RPMI7951 (cell line): ENCODE data around the gene VDR. TPM values are rescaled to one million over a fixed set of nuclear protein-coding genes. Genes with fewer than 3 reads are reported as not detected.
"Not testable (repeated sequence)": the region's sequence is repeated elsewhere in the genome, so short reads cannot be mapped to it uniquely, and the experiment has no call there.

Source experiments
- DNase-seq: peaks from one replicate; pipeline ENCODE4 v3.0.0-alpha.2; 2012; ENCODE audit warnings: low read depth
- total RNA-seq: library from RNA; depleted of rRNA; stranded (reverse); fragments of >200 nt; shearing (Covaris generic); gene quantifications from 2 replicates; pipeline ENCODE4 v1.2.3, GENCODE V29; 2014

The VDR gene
- total RNA-seq, 1 experiment from 2014 or later, result 22.9 TPM

DNA sequence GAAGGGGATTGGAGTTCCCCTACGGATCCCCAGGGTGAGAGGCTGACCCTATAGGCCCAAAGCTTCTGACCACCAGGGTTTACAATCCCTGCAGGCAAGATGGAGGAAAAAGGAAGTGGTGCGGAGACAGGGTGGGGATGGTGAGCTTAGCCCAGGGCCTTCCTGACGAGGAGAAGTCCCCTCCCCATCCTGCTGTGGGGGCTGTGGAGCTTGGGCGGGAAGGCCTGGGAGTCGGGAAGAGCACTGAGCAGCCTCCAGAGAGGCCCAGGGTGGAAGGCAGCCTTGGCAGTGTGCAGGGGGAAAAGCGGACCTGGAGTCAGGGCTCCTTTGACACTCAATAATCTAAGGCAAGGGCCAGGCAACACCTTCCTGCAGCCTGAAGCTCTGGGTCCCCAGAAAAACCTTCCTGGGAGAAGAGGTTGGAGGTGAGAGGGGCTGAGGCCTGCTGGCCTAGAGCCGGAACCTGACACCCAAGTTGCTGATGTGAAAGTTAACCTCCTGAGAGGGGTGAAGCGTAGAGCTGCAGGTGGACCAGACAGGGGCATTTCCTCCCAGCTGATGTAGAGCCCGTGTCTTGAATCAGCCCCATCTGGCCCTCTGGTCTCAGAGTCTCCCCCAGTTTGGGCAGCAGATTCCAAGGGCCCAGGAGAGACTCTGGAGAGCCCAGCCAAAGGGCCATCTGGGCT lies 91.1 kb downstream of the VDR start:
- DNase-seq, result peak; percentile 58

DNA sequence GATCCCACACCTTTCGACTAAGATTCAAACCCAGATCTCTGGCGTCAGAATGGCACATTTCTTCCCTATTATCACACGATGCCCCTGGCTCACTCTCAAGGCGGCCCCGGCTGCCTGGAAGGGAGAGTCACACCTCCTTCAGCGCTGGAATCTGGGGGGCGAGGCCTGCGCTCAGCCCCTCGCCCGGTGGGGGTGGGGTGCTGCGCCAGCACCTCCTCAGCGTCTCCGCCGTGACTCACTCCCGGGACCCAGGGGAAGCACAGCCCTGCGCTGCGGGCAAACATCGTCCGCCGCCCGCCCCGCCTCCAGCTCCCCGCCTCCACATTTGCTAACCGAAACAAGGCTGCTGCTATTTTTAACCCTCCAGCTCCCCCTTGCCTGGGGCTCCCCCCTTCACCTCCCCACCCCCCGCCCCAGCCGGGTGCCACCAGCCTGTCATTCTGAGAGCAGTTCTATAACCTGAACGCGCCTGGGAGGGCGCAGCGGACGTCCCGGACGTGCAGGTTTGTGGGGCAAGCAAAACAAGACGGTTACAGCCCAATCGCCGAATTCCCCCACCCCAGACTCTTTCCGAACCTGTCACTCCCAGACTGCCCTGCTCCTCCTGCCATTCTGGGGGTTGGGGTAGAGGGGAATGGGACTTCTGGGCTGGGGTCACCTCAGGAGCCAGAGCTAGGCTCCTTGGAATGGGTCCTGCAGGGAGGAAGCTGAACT lies 91.8 kb downstream of the VDR start:
- peak; percentile 86 for DNase-seq

DNA sequence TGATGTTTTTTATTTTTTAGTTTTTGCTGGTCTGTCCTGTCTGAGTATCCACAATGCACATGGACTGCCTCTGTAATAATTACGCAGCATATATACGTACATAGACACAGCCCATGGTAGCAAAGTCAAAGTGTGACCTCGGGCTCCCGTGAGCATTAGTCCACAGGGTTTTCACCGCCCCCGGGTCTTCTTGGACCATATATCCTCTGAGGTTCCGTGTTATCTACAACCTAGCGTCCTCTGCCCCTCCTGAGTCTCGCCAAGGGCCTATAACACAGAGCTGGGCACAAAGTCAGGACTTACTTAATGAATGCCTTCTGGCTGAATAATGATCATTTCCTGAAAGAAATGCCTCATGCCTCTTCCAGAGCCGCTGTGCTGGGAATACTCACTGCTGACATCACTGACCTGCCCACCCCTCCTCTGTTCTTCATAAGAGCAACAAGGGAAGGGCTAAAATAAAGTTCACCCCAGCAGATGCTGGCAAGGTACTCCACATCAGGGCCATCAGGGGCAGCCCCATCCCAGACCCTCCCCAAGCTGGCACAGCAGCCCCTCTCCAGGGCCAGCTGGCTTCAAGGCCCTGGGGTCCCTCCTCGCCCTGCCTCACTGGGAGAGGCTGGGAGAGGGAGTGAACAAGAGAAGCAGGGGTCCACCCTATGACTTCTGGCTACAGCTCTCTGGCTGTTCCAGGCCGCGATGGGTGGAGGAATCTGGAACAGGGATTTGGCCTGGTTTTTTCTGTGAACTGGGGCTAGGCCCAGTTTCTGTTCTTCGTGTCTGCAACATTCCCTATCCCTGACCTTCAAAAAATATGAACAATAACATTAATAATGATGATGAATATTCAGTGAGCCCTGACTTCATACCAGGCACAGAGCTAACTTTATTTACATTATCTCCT lies 93.0 kb downstream of the VDR start:
- DNase-seq, result no peak

DNA sequence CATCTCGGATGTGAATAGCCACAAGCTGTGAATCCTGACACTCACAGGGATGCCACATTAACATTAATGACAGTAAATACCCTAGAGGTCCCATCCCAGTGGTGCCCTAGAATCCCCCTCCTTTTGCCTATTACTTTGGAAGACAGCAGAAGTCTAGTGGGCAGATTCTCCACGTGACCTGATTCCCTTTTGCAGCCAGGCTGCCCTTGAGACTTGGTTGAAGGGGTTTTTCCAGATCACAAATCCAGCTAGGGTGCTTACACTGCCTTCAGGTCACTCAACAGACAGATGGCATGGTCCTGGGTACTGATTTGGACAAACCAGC lies 93.8 kb downstream of the VDR start:
- DNase-seq, result no peak

DNA sequence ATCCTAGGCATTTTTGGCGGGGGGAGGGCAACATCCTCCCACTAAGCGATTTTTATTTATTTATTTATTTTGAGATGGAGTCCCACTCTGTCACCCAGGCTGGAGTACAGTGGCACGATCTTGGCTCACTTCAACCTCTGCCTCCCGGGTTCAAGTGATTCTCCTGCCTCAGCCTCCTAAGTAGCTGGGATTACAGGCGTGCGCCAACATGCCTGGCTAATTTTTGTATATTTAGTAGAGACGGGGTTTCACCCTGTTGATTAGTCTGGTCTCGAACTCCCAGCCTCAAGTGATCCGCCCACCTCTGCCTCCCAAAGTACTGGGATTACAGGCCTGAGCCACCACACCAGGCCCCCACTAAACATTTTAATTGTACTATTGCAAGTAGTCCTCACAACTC lies 95.3 kb downstream of the VDR start:
- not testable (repeated sequence) for DNase-seq

DNA sequence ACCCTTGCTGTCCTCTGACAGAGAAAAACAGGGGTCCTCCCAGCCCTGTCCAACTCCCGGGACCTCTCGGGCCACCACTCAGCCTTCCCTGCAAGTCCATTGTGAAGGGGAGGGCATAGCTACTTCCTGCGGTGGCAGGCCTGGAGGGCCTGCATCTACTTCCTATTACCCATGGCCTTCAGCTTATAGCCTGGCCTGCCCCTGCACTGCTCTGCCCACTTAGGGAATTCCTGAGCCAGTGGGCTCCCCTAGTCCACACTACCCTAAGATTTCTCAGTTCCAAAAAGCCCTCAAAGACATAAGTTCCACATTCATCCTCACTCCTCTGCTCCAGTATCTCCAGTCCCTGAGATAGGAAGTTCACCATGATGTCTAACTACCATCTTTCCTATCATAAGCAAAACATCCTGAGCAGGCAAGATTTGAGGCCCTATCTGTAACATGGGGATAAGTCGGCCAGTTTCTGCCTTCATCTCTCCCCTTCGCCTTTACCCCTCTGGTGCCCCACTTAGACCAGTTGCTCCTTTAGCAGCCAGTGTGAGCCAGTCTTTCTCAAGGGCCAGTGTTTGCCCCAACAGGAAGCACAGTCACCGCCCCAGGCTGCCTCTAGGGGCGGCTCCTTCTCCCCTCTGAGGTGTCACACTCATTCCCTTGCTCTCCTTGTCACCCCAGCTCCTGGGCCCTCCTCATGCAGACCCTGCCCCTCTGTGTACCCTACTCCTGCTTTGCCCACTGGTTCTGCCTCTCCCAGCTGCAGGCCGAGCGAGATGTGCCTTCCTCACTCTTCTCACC lies 96.0 kb downstream of the VDR start:
- peak; percentile 38 for DNase-seq

DNA sequence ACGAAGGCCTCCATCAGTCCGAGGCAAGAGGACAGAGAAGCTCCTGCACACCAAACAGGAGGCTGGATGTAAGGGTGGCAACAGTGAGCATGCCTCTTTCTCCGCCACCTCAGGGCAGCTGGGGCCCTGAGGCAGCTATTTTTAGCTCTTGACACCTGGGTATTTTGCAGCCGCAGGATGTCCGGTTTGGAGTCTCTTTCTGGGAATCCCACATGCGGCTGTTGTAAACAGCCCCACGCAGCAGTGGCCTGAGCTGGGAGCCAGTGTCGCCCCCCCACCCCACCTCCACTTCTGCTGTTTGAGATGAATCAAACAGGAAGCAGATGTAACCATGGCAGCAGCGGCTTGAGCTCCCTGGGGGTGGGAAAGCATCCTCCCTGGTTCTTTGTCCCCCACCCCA lies 96.7 kb downstream of the VDR start:
- peak; percentile 72 for DNase-seq

DNA sequence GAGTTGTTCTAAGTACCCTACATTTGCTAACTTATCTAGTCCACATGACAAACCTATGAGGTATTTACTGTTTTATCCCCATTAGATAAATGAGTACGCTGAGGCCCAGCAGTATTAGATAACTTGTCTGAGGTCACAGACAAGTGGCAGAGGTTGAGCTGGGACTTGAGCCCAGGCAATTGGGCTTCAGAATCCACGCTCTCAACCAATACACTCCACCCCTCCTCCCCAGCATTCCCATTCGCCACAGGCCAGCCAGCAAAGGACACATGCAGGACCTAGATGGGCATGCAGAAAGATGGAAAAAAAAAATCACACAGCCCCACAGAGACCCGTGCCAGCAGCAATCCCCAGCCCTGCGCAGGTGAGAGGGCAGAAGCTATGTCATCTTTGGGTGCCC lies 97.5 kb downstream of the VDR start:
- no peak for DNase-seq

DNA sequence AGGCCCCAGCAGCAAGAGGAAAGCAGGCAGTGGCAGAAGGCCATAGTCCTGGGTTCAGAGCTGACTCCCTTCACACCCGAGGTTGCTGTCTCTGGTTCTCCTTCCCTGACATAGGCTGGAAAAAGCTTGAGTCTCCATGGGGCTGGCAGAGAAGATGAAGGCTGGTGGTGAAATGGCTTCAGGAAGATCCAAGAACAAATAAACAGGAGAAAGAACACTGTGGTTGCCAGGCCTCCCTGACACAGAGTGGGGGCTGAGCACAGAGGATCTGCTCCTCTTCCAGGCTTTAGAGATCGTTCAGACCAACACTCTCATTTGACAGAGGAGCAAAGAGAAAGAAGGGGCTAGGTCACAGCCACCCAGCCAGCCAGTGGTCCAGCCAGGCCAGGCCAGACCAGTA lies 99.4 kb downstream of the VDR start:
- DNase-seq, result no peak

DNA sequence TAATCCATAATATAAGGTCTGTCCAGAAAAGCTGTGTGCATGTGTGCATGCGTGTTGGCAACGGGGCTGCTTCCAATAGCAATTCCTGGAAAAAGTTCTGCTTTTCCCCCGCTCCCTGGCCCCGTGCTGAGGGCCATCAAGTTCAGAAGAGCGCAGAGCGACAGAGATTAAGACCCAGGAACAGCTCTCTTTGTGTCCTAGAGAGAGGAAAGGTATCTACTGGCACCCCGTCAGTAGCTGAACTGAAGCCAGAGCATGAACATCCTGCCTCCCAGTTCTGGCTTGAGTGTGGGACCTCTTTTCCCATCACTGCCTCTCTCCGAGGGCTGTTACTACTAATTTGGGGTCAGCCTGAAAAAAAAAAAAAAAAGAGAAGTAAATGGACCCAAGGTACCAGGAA lies 100.6 kb downstream of the VDR start:
- DNase-seq, result no peak

DNA sequence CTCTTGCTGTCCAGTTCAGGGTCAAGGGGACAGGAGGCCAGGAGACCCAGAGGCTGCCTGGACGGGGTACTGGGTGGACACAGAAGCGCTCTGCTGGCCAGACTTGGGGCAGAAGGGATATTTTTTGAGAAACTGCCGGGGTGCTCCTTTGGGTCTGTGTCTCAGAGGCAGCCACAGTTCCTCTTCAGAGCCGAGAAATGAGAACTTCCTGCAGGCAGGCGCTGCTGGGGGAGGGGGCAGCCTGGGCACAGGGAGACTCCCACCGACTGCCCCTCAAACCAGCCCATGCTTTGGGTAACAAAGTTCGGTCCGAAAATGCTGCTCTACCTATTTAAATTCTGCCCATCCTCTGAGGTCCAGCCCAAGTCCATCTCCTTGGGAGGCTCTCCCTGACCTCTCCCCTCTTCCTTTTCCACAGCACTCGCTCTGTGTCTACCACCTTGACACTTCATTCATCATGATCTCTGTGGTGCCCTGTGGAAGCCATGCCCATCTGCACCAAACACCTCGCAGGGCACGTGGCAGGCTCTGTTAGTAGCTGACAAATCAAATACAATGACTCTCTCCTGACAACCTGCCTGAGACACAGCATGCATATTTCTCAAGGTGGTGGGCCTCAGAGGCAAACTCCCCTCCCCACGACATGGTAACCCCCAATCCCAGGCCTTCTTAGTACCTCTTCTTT lies 101.5 kb downstream of the VDR start:
- no peak for DNase-seq

DNA sequence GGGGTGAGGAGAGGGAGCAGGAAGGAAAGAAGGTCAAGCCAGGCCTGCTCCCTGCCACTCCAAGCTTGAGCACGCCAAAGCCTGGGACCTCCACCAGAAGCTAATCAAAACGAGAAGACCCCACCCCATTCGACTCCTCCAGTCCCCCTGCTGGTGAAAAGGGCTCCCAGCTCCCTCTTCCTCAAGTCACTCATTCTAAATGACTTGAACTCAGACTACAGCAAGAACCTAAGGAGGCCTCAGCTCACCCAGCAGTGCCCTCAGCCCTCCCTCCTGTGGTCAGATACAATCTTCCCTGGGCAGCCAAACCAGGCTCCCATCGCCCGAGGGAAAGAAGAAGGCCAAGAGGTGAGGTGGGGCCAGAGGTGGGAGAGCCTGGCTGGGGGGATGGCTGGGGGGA lies 102.5 kb downstream of the VDR start:
- DNase-seq, result peak; percentile 50

DNA sequence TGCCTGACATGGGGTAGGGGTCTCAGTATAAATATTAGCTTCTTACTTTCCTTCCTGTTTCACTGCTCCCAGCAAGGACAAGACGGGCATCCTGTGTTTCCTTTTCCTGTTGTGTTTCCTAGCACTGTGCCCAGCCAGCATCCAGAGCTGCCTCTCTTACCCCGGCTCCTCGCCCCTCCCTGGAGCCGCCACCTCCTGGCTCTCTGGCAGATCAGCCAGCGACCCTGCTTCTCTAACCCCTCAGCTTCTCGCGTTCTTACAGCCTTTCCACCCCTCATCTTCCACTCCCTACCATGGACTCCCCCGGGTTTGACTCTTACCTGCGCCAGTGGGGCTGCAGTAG lies 102.9 kb downstream of the VDR start:
- DNase-seq, result no peak

DNA sequence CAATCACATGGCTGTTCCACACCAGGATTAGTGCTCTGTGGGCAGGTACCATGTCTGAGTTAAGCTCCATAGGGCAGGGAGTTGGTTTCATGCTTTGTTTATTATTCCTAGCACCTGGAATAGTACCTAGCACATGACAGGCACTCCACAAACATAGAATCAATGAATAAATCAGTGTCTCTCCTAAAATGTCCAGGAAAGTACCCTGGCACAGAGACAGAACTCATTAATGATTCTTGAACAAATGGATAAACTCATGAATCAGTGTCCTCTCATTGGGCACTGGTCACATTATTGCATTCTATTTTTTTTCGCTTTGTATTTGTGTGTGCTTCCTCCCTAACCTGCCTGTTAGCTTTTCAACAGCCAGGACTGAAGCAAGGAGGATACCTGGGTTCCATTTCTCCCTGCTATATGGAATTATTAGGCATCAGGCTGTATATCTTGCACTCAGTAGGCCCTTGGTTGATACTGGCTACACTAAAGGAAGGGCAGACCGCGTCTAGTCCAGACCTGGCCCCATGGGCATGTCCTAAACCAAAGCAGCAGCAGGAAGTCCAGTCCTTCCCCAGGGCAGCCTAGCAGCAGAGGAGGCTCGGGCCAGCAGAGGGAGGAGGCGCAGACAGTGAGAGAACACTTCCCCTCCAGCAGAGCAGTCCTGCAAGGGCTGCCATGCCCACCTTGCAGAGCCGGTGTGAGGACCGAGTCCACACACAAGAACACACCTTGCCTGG lies 103.5 kb downstream of the VDR start:
- DNase-seq, result no peak

DNA sequence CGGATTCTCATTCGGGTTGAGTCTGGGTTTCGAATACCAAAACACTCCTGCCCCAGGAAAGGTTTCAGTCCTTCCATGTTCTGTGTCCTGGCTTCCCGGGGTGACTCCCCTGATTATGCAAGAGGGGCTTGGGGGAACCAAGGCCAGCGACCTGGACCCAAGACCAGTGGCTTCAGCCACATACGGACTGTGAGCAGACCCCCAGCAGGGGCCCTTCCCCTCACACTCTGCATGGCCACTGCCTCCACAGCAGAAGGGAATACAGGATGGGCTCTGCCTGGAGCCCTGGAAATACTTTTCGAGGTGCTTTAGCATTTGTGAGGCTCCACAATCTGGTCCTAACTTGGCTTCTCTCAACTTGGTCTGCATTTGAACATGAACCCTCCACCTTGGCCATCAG lies 104.2 kb downstream of the VDR start:
- DNase-seq, result no peak

DNA sequence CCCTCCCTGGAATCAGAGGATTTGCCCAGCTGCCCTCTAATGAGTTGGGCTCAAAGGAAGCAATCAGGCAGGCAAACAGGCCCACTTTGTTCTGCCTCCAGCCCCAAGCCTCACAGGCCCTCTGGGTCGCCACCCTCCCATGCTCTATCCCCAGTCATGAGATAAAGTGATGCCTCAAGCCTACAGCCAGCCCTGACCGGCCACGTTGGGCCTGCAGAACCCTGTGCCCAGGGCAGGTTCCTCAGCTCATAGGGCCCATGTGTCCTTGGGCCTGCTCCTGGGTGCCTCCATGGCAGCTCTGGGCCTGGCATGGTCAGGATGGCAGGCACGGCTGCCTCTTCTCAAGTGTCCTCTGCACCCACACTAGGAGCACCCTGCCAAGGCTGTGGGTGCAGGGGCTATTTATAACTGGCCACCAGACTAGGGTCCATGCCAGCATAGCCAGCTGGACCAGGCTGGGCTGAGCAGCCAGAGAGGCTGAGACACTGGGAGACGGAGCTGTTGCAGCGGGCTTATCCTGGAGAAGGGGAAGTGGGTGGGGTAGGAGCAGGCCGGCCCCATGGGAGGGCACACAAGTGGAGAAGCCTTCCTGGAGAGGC lies 105.3 kb downstream of the VDR start:
- no peak for DNase-seq

DNA sequence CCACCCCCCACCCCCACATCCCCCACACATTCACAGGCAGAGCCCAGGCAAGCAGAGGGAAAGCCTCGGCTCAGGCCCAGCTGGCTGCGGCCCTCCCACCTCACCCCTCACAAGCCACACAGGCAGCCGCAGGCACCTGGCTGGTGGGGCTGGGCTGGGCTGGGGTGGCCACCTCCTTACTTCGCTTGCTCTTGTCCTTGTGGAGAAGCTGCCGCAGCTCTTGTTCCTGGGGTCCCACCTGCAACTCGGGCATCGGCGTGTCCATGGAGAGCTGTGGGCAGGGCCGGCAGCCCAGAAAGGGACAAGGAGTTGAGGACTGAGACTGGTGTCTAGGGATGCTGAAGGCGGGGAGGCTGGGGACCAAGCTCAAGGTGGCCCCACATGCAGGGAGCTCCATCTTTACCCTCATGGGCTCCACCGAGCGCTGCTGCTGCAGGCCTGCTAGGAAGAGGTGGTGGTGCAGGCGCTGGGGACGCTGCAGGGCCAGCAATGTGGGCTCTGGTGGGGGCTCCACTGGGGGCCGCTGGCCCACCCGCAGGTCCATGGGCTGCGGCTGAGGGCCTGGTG lies 106.3 kb downstream of the VDR start:
- DNase-seq, result no peak

DNA sequence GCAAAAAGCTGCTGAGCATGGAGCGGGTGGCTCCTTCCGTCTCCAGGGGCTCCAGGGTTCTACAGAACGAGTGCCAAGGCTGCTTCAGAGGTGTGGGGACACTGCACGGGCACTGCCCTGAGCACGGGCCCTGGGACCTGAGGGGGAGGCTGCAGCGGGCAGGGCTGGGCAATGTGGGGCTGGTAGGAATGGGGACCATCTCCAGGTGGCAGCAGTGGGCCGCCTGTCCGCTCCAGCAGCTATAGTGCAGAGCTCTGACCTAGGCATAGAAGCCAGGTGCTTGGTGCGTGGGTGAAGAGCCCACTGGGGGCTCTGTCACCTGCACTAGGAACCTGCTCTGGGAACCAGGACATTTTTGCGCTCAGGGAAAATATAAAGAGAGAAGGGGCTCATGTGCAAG lies 107.4 kb downstream of the VDR start:
- DNase-seq, result no peak

DNA sequence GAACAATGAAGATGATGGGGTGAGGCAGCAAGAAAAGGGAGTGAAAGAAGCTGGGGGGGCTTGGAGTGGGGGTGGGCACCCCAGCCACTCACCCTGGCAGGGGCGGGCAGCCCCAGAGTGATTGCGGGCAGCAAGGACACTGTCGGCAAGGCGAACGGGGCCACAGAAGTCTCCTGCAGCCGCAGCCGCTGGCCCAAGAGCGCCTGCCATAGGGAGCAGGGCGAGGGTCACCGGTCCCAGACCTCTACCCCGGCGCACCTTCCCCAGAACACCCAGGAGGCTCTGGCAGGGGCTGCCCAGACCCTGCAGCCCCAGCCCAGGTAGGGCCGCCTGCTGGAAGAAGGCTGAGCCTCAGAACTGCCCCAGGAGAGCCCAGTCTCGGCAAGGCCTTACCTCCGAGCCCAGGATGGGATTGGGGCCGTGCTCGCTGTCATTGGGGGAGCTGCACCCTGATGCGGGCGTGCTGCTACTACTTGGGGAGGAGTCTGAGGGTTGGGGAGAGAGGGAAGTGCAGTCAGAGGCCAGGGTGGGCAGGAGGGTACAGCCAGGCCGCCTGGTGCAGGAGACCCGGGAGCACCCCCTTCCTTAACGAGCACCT lies 108.9 kb downstream of the VDR start:
- DNase-seq, result no peak
